Measurements from ENCODE around the gene HACL1. TPM values are rescaled to one million over a fixed set of nuclear protein-coding genes. Genes with fewer than 3 reads are reported as not detected.
"Not testable (repeated sequence)": the region's sequence is repeated elsewhere in the genome, so short reads cannot be mapped to it uniquely, and the experiment has no call there.

HACL1 gene
- total RNA-seq, 1 donor from 2014 or later = 22.5 TPM

- DNase-seq (ENCODE audit: low spot score) = no peak
These were observed 22.3 kb downstream of the HACL1 start for GRCh38 chr3:15579051-15579450.

DNA sequence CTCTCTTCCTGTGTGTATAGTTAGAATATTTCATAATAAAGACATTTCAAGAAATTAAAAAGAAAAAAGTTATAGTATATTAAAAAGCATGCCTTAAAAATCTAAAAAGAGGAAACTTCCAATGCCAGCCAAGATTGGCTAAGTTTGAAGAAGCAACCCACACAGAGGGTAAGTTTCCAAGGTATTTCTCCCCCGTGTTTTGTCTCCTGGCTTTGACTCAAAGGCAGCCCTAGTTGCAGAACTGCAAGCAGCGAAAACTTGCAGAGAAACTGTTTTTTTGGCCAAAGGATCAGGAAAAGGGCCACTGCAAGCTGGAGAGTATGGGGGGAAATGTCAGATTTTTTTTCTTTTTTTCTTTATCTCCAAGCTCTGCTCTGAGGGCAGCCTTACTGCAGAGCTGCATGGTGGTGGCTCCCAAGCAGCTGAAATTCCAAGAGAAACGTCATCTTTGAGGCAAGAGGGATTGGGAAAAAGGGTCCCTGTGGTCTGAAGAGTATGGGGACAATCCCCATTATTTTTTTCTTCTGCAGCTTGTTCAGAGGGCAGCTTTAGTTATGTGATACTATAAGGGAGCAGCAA is 23.0 kb downstream of the HACL1 start:
- no peak for DNase-seq (ENCODE audit: low spot score)

DNA sequence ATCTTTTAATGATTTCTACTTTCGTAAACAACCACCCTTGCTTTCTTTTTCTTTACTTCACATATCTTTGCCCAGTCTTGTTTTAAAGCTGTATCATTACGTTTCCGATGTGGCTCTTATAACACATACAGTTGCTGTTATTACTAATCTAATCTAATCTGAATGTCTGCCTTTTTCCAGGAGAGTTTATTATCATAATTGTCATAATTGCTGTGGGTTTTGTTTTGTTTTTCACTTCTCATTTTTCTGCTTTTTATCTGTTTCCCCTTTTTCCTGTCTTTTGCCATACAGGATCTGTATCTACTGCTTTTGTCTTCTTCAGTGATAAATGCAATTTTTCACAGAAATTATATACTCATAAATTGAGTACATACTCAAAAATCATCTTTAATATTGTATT is 24.9 kb downstream of the HACL1 start:
- DNase-seq (ENCODE audit: low spot score) = no peak

DNA sequence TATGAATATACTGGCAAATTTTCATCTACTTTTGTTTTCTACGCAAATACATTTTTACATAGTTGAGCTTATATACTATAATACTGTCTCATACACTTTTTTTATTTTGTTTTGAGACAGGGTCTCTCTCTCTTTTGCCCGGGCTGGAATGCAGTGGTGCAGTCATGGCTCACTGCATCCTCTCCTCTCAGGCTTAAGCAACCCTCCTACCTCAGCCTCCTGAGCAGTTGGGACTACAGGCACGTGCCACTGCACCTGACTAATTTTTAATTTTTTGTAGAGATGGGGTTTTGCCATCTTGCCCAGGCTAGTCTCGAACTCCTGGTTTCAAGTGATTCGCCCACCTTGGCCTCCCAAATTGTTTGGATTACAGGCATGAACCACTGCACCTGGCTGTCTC is 25.9 kb downstream of the HACL1 start:
- no peak for DNase-seq (ENCODE audit: low spot score)

DNA sequence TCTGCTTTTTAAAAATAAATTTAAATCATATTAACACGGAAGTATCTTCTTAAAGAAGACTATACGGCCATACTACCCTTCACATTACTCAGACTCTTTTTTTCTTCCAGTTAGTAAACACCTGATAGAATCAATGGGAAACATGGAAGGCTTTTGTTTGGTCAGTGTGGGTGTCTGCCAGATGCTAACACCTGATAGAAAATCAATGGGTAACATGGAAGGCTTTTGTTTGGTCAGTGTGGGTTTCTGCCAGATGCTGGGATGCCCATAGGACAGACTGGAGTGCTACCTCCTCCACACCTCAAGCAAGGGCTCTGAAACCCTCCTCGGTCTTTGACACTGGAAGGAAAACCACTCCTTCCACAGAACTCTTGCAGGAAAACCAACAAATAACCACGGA is 29.2 kb downstream of the HACL1 start:
- DNase-seq (ENCODE audit: low spot score) = no peak

- DNase-seq (ENCODE audit: low spot score) = no peak
These were observed 38.2 kb downstream of the HACL1 start for GRCh38 chr3:15563190-15563589.

- no peak for DNase-seq (ENCODE audit: low spot score)
These were observed 38.8 kb downstream of the HACL1 start for GRCh38 chr3:15562560-15562959.

DNA sequence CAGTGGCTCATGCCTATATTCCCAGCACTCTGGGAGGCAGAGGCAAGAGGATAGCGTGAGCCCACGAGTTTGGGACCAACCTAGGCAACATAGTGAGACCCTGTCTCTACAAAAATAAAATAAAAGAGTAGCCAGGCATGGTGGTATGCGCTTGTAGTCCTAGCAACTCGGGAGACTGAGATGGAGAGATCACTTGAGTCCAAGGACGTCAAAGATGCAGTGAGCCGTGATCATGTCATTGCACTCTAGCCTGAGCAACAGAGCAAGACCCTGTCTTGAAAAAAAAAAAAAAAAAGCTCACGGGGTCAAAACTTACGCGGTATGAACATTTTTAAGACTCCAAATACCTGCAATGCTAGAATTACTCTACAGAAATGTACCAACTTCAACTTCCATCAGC is 42.8 kb downstream of the HACL1 start:
- DNase-seq (ENCODE audit: low spot score) = no peak

- peak; percentile 71 for DNase-seq (ENCODE audit: low spot score)
These were observed 43.8 kb downstream of the HACL1 start for GRCh38 chr3:15557511-15557946.

GRCh38 chr3:15556512-15556911 is 44.9 kb downstream of the HACL1 start:
- DNase-seq (ENCODE audit: low spot score) = no peak

- no peak for DNase-seq (ENCODE audit: low spot score)
These were observed 47.6 kb downstream of the HACL1 start for GRCh38 chr3:15553749-15554148.

DNA sequence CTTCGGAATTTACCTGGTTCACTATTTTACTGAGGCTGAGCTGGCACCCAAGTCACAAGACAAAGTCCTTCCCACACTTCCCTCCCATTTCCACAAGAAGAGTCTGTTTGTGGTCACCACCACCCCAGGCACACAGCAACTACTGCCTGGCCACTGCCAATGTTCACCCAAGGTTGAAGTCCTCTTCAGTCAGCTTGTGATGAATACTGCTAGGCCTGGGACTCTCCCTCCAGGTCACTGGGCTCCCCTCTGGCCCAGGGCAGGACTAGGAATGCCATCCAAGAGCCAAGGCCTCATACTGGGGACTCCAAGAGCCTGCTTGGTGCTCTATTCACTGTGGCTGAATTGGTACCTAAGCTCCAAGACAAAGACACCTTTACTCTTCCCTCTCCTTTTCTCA is 49.5 kb downstream of the HACL1 start:
- no peak for DNase-seq (ENCODE audit: low spot score)

DNA sequence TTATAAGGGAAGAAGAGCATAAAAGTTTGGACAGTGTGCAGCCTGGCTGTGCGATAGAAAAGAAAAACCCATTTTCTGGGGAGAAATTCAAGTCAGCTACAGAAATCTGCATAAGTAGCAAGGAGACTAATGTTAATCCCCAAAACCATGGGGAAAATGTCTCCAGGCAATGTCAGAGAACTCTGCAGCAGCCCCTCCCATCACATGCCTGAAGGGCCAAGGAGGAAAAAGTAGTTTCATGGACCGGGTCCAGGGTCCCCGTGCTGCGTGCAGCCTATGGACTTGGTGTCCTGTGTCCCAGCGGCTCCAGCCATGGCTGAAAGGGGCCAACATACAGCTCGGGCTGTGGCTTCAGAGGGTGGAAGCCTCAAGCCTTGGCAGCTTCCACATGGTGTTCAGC is 51.5 kb downstream of the HACL1 start:
- DNase-seq (ENCODE audit: low spot score) = no peak

DNA sequence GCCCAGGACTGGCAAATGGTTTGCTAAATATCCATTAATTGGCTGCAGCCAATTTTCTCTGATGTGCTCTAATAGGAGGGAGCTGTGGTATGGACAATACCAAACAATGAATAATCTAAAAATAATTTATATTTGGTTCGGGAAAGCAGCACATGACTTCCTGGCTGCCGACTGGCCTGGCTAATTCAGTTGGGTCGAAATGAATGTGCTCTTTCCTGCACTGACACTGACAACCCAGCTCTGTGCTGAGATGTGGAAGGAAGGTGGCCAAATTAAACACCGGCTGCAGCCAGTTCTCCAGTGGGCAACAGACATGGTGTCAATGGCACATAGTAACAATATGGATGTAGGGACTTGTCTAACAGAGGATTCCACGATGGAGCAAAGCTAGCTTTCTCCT is 58.8 kb downstream of the HACL1 start:
- no peak for DNase-seq (ENCODE audit: low spot score)

GRCh38 chr3:15541371-15541770 is 60.0 kb downstream of the HACL1 start:
- DNase-seq (ENCODE audit: low spot score) = no peak

DNA sequence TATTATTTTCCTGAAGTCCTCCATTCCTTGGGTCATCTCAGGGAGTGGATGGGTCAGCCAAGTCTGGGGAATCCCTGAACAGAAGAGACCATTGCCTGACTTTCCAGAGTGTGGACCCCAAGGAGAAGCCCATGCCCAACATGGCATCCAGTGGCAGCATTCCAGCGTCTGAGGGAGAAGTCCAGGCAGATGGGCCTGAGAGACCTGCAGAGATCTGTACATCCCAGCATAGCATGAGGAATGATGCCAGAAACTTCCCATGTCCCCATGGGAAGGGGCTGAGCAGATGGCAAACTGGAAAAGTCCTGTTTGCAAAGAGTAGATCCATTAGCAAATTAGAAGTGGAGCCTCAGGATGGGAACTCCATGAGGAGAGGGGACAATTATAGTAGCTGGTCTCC is 62.3 kb downstream of the HACL1 start:
- DNase-seq (ENCODE audit: low spot score) = no peak

DNA sequence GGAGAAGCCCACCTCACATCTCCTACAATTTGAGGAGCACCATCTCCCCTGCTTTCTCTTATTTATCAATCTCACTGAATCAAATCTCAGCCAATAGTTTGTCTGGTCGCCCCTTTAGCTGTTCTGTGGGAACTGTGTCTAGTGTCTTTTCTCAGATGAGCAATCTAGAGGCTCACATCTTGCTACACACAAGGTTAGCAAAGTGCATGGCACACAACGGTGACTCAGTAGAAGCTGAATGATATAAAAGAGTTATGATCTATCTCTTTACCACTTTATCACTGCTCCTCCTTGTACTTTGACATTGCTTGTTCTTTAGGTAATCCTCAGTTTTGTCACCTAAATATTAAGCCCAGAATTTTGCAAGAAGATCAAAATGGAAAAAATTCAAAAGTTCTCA is 63.0 kb downstream of the HACL1 start:
- DNase-seq (ENCODE audit: low spot score) = no peak

- no peak for DNase-seq (ENCODE audit: low spot score)
These were observed 64.5 kb downstream of the HACL1 start for GRCh38 chr3:15536856-15537255.

DNA sequence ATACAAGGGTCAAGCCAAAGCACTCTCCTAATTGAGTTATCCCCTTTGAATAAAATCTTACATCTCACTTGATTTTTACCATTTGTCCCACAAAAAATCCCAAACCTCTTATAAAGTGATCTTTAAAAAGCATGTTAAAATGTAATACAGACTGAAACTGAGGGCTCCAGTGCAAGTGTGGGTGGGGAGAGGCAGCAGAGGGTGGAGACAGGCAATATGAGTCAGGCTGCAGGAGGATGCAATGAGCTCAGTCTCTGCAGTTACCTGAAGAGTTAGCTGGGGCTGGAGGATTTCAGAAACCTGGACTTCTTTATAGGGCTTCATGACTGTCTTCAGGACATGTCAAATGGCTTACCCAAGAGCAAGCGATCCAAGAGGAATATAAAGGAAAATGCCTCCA is 65.6 kb downstream of the HACL1 start:
- DNase-seq (ENCODE audit: low spot score) = no peak

- not testable (repeated sequence) for DNase-seq (ENCODE audit: low spot score)
These were observed 68.8 kb downstream of the HACL1 start for GRCh38 chr3:15532614-15533013.

- no peak for DNase-seq (ENCODE audit: low spot score)
These were observed 70.0 kb downstream of the HACL1 start for GRCh38 chr3:15531346-15531745.

GRCh38 chr3:15528854-15529537 is 72.4 kb downstream of the HACL1 start:
- DNase-seq (ENCODE audit: low spot score) = no peak

- DNase-seq (ENCODE audit: low spot score) = no peak
These were observed 74.3 kb downstream of the HACL1 start for GRCh38 chr3:15527031-15527459.

DNA sequence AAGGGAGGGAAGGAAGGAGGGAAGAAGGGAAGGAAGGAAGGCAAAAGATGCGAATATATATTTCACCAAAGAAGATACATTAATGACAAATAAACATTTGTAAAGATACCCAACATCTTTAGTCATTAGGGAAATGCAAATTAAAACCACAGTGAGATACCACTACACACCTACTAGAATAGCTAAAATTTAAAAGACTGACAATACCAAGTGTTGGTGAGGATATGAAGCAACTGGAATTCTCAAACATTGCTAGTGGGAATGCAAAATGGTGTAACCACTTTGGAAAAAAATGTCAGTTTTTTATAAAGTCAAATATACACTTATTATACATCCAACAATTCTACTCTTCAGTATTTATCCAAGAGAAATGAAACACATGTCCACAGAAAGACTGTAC is 75.6 kb downstream of the HACL1 start:
- no peak for DNase-seq (ENCODE audit: low spot score)
